ENCODE results near the gene MAP2. TPM values are rescaled to one million over a fixed set of nuclear protein-coding genes. Genes with fewer than 3 reads are reported as not detected.

The MAP2 gene
- total RNA-seq, 4 donors from 2014 or later, result 18.9 to 36.4 (median 25.3) TPM

GRCh38 chr2:209614690-209615369 lies 191.0 kb downstream of the MAP2 start:
- no peak for DNase-seq (ENCODE audit: low spot score)
- ATAC-seq (ENCODE audit: low FRiP score), result no peak
- TF ChIP-seq, protein P1, sequence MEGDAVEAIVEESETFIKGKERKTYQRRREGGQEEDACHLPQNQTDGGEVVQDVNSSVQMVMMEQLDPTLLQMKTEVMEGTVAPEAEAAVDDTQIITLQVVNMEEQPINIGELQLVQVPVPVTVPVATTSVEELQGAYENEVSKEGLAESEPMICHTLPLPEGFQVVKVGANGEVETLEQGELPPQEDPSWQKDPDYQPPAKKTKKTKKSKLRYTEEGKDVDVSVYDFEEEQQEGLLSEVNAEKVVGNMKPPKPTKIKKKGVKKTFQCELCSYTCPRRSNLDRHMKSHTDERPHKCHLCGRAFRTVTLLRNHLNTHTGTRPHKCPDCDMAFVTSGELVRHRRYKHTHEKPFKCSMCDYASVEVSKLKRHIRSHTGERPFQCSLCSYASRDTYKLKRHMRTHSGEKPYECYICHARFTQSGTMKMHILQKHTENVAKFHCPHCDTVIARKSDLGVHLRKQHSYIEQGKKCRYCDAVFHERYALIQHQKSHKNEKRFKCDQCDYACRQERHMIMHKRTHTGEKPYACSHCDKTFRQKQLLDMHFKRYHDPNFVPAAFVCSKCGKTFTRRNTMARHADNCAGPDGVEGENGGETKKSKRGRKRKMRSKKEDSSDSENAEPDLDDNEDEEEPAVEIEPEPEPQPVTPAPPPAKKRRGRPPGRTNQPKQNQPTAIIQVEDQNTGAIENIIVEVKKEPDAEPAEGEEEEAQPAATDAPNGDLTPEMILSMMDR (IDR thresholded peaks at IDR 0.05), result no peak

DNA sequence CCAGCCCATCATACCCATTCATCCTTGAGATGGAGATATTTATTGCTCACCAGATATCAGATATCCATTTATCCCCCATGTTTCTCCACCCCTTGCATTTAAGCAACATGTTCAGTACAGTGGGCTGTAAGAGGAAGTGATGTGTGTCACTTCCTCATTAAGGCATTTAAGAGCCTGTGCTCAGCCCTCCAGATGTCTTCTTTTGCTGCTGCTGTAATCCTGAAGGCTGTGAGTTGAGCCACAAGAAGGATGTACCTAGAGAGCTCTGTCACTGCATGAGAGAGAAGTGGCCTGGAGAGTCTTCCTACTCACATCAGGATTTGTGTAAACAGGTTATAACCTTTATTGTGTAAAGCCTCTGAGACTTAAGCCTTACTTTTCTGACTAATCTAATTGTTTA lies 195.9 kb downstream of the MAP2 start:
- TF ChIP-seq, protein P1 (IDR thresholded peaks at IDR 0.05), result no peak
- DNase-seq (ENCODE audit: low spot score) (no peak), ATAC-seq (ENCODE audit: low FRiP score) (no peak)

DNA sequence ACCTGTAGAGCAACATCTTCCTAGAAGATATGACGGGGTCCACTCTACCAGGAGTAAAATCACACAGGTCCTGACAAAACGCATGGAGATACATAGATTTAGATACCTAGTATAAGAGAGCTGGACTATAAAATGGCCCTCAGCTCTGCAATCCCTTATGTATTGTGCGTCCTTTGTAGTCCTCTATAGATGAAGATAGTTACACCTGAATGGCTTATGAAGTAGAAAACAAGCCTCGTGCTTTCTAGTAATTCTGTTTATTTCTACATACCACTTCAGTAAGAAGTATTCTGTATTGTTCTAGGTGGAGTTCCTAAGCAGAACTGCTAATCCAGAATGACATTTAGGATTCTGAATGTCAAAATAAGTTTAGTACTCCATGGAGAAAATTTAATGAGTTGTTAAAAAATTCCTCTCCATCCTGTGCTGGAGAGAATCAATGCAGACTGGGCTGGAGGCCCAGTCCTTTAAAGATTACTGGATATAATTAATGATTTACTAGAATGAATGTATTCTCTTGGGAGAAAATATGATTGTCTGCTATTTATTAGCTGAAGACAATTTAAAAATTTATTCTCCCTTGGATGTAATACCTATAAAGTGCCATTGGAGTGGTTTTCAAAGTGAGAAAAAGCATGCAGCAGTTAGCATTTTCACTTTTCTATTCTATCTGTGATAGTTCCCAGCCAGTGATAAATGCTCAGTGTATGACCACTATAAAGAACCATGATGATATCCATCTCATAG lies 200.5 kb downstream of the MAP2 start:
- no peak for ATAC-seq (ENCODE audit: low FRiP score)
- TF ChIP-seq, protein P1 (IDR thresholded peaks at IDR 0.05), result no peak
- DNase-seq (ENCODE audit: low spot score), result no peak

GRCh38 chr2:209629597-209629996 lies 205.8 kb downstream of the MAP2 start:
- ATAC-seq (ENCODE audit: low FRiP score), result peak; percentile 32
- TF ChIP-seq, protein P1 (IDR thresholded peaks at IDR 0.05), result no peak
- DNase-seq (ENCODE audit: low spot score), result no peak

- ATAC-seq (ENCODE audit: low FRiP score) (no peak), DNase-seq (ENCODE audit: low spot score) (no peak)
- TF ChIP-seq, protein P1 (IDR thresholded peaks at IDR 0.05), result no peak
These were observed 210.1 kb downstream of the MAP2 start for GRCh38 chr2:209633911-209634310.

DNA sequence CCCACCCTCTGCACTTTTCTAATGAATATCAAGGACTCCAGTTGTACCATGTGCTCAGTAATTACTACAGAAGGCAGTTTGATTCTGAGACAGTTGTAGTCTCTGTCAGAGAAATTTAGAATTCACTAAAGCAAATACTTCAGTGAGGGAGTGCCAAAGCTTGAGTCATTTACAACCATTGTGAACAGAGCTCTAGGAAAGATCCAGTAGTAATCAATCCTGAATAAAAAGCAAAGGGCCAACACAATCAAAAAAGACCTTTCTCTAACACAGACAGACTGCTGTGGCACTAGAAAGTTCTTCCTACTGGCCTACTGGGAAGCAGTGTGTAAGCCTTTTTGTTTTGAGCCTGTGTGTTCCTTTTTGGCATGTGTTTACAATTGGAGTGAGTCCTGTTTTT lies 212.2 kb downstream of the MAP2 start:
- TF ChIP-seq, protein P1 (IDR thresholded peaks at IDR 0.05), result no peak
- DNase-seq (ENCODE audit: low spot score) (no peak), ATAC-seq (ENCODE audit: low FRiP score) (no peak)

GRCh38 chr2:209637293-209637692 lies 213.4 kb downstream of the MAP2 start:
- ATAC-seq (ENCODE audit: low FRiP score) (no peak), DNase-seq (ENCODE audit: low spot score) (no peak)
- TF ChIP-seq, protein P1 (IDR thresholded peaks at IDR 0.05), result no peak
